ENCODE results near the gene TAPBP.

TAPBP gene

GRCh38 chr6:33295621-33296369 is 18.1 kb downstream of the TAPBP start:
- Histone ChIP-seq H3K14ac (ENCODE audit: low read length) (no peak overlapping the region), H3K18ac (ENCODE audit: low read length) (no peak overlapping the region), H4K91ac (ENCODE audit: low read depth, low read length, poor library complexity) (no peak overlapping the region), H3K4me1 (ENCODE audit: control insufficient read depth in 2 of 2, insufficient read depth in 1 of 2, low read depth in 1 of 2, low read length in 2 of 2) (peaks cover 5 to 6% of the 10 kb centered on the region in 2 donors), H3K23ac (ENCODE audit: low read depth, low read length, poor library complexity) (no peak overlapping the region), H2BK12ac (ENCODE audit: low read length) (no peak overlapping the region), H3K27ac (replicated peaks; ENCODE audit: low read length) (no peak overlapping the region), H3K36me3 (replicated peaks in 1 of 2; ENCODE audit: control insufficient read depth in 2 of 2, insufficient read depth in 2 of 2, low read length in 2 of 2) (peaks cover 20 to 60% of the 10 kb centered on the region in 2 donors), H3K9me3 (replicated peaks in 1 of 2; ENCODE audit: control insufficient read depth in 2 of 2, insufficient read depth in 1 of 2, low read depth in 1 of 2, low read length in 2 of 2) (no peaks in the 10 kb centered on the region), H2BK5ac (ENCODE audit: low read length) (no peak overlapping the region), H2BK15ac (ENCODE audit: low read length) (no peak overlapping the region), H3K79me1 (ENCODE audit: low read depth, low read length) (peaks cover 6% of the 10 kb centered on the region), H3K27me3 (ENCODE audit: control insufficient read depth in 3 of 3, insufficient read depth in 3 of 3, low read depth in 1 of 3, low read length in 3 of 3) (no peaks in the 10 kb centered on the region), H3K4me2 (ENCODE audit: insufficient read depth, low read length, poor library complexity, severe bottlenecking) (no peak overlapping the region), H3K4me3 (ENCODE audit: low read length in 2 of 2) (no peak overlapping the region), H3K4ac (ENCODE audit: low read length) (no peak overlapping the region), H4K8ac (ENCODE audit: low read depth, low read length) (no peak overlapping the region), H2AK5ac (ENCODE audit: low read depth, low read length) (no peak overlapping the region), H3K9ac (ENCODE audit: low read depth, low read length, poor library complexity) (no peak overlapping the region), H2AFZ (ENCODE audit: low read length) (no peak overlapping the region), H2BK120ac (ENCODE audit: low read depth, low read length) (no peak overlapping the region)
- WGBS, 2 donors (ENCODE audit: extremely low coverage in 2 of 2, insufficient read length in 2 of 2, insufficient replicate concordance in 1 of 2): no CpG with 5 or more reads among the region's 15 CpGs
- no peak for DNase-seq (ENCODE audit: low spot score)

- no peak for DNase-seq (ENCODE audit: low spot score)
- Histone ChIP-seq H3K9me3 (replicated peaks in 1 of 2; ENCODE audit: control insufficient read depth in 2 of 2, insufficient read depth in 1 of 2, low read depth in 1 of 2, low read length in 2 of 2) (no peaks in the 10 kb centered on the region), H2BK15ac (ENCODE audit: low read length) (no peak overlapping the region), H2BK120ac (ENCODE audit: low read depth, low read length) (no peak overlapping the region), H3K4me3 (ENCODE audit: low read length in 2 of 2) (no peak overlapping the region), H2BK12ac (ENCODE audit: low read length) (no peak overlapping the region), H2AFZ (ENCODE audit: low read length) (no peak overlapping the region), H3K27me3 (ENCODE audit: control insufficient read depth in 3 of 3, insufficient read depth in 3 of 3, low read depth in 1 of 3, low read length in 3 of 3) (no peaks in the 10 kb centered on the region), H3K9ac (ENCODE audit: low read depth, low read length, poor library complexity) (no peak overlapping the region), H3K4ac (ENCODE audit: low read length) (no peak overlapping the region), H3K79me1 (ENCODE audit: low read depth, low read length) (peaks cover 8% of the 10 kb centered on the region), H4K91ac (ENCODE audit: low read depth, low read length, poor library complexity) (peak overlapping the region; percentile 79), H3K18ac (ENCODE audit: low read length) (no peak overlapping the region), H2AK5ac (ENCODE audit: low read depth, low read length) (no peak overlapping the region), H3K14ac (ENCODE audit: low read length) (no peak overlapping the region), H3K36me3 (replicated peaks in 1 of 2; ENCODE audit: control insufficient read depth in 2 of 2, insufficient read depth in 2 of 2, low read length in 2 of 2) (peaks cover 20 to 65% of the 10 kb centered on the region in 2 donors), H4K8ac (ENCODE audit: low read depth, low read length) (no peak overlapping the region), H3K4me1 (ENCODE audit: control insufficient read depth in 2 of 2, insufficient read depth in 1 of 2, low read depth in 1 of 2, low read length in 2 of 2) (peaks cover 11 to 13% of the 10 kb centered on the region in 2 donors), H3K27ac (replicated peaks; ENCODE audit: low read length) (no peak overlapping the region), H3K23ac (ENCODE audit: low read depth, low read length, poor library complexity) (no peak overlapping the region), H3K4me2 (ENCODE audit: insufficient read depth, low read length, poor library complexity, severe bottlenecking) (no peak overlapping the region), H2BK5ac (ENCODE audit: low read length) (no peak overlapping the region)
- WGBS, 2 donors (ENCODE audit: extremely low coverage in 2 of 2, insufficient read length in 2 of 2, insufficient replicate concordance in 1 of 2): no CpG with 5 or more reads among the region's 10 CpGs
Measured at GRCh38 chr6:33294086-33294823, 19.6 kb downstream of the TAPBP start.

GRCh38 chr6:33292996-33293682 is 20.7 kb downstream of the TAPBP start:
- Histone ChIP-seq H3K9me3 (replicated peaks in 1 of 2; ENCODE audit: control insufficient read depth in 2 of 2, insufficient read depth in 1 of 2, low read depth in 1 of 2, low read length in 2 of 2) (no peaks in the 10 kb centered on the region), H3K4me3 (ENCODE audit: low read length in 2 of 2) (no peak overlapping the region), H3K4me2 (ENCODE audit: insufficient read depth, low read length, poor library complexity, severe bottlenecking) (no peak overlapping the region), H2BK12ac (ENCODE audit: low read length) (no peak overlapping the region), H2BK120ac (ENCODE audit: low read depth, low read length) (no peak overlapping the region), H3K4ac (ENCODE audit: low read length) (no peak overlapping the region), H3K27ac (replicated peaks; ENCODE audit: low read length) (no peak overlapping the region), H2BK15ac (ENCODE audit: low read length) (no peak overlapping the region), H2BK5ac (ENCODE audit: low read length) (no peak overlapping the region), H3K18ac (ENCODE audit: low read length) (no peak overlapping the region), H4K91ac (ENCODE audit: low read depth, low read length, poor library complexity) (no peak overlapping the region), H3K79me1 (ENCODE audit: low read depth, low read length) (peaks cover 8% of the 10 kb centered on the region), H3K4me1 (ENCODE audit: control insufficient read depth in 2 of 2, insufficient read depth in 1 of 2, low read depth in 1 of 2, low read length in 2 of 2) (peaks cover 14 to 16% of the 10 kb centered on the region in 2 donors), H3K36me3 (replicated peaks in 1 of 2; ENCODE audit: control insufficient read depth in 2 of 2, insufficient read depth in 2 of 2, low read length in 2 of 2) (peaks cover 20 to 65% of the 10 kb centered on the region in 2 donors), H3K9ac (ENCODE audit: low read depth, low read length, poor library complexity) (no peak overlapping the region), H3K23ac (ENCODE audit: low read depth, low read length, poor library complexity) (no peak overlapping the region), H4K8ac (ENCODE audit: low read depth, low read length) (no peak overlapping the region), H2AK5ac (ENCODE audit: low read depth, low read length) (no peak overlapping the region), H3K27me3 (ENCODE audit: control insufficient read depth in 3 of 3, insufficient read depth in 3 of 3, low read depth in 1 of 3, low read length in 3 of 3) (no peaks in the 10 kb centered on the region), H2AFZ (ENCODE audit: low read length) (no peak overlapping the region), H3K14ac (ENCODE audit: low read length) (no peak overlapping the region)
- WGBS, 2 donors (ENCODE audit: extremely low coverage in 2 of 2, insufficient read length in 2 of 2, insufficient replicate concordance in 1 of 2): no CpG with 5 or more reads among the region's 16 CpGs
- no peak for DNase-seq (ENCODE audit: low spot score)

DNA sequence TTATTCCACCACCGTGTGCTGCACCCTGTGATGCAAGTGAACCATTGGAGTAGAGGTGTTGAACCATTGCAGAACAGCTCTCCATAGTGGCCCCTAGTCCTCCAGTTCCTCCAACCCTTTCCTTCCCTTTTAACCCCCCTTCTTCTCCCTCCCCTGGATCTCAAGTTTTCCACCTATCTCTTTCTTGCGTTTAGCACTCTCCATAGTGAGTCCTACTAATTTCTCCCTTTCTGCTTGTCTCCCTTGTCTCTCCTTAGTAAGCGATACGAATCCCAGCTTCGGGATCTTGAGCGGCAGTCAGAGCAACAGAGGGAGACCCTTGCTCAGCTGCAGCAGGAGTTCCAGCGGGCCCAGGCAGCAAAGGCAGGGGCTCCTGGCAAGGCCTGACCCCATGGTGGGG is 23.4 kb downstream of the TAPBP start:
- H3K14ac ChIP-seq (ENCODE audit: low read length): no peak overlapping the region
- no peak overlapping the region for H3K23ac ChIP-seq (ENCODE audit: low read depth, low read length, poor library complexity)
- no peak overlapping the region for H2BK12ac ChIP-seq (ENCODE audit: low read length)
- H3K9ac ChIP-seq (ENCODE audit: low read depth, low read length, poor library complexity): no peak overlapping the region
- no peak overlapping the region for H2BK120ac ChIP-seq (ENCODE audit: low read depth, low read length)
- peak overlapping the region in 1 of 2 donors; percentile 83 for H3K4me3 ChIP-seq (ENCODE audit: low read length in 2 of 2)
- peak overlapping the region; percentile 95 for H3K4me2 ChIP-seq (ENCODE audit: insufficient read depth, low read length, poor library complexity, severe bottlenecking)
- no peak overlapping the region for H2BK15ac ChIP-seq (ENCODE audit: low read length)
- no CpG with 5 or more reads among the region's 7 CpGs for WGBS, 2 donors (ENCODE audit: extremely low coverage in 2 of 2, insufficient read length in 2 of 2, insufficient replicate concordance in 1 of 2)
- H3K27ac ChIP-seq (replicated peaks; ENCODE audit: low read length): no peak overlapping the region
- H3K4me1 ChIP-seq (ENCODE audit: control insufficient read depth in 2 of 2, insufficient read depth in 1 of 2, low read depth in 1 of 2, low read length in 2 of 2): peaks cover 9 to 13% of the 10 kb centered on the region in 2 donors
- no peak overlapping the region for H2AFZ ChIP-seq (ENCODE audit: low read length)
- no peak overlapping the region for H2AK5ac ChIP-seq (ENCODE audit: low read depth, low read length)
- no peak overlapping the region for H3K18ac ChIP-seq (ENCODE audit: low read length)
- no peaks in the 10 kb centered on the region for H3K27me3 ChIP-seq (ENCODE audit: control insufficient read depth in 3 of 3, insufficient read depth in 3 of 3, low read depth in 1 of 3, low read length in 3 of 3)
- no peak overlapping the region for H3K4ac ChIP-seq (ENCODE audit: low read length)
- H3K9me3 ChIP-seq (replicated peaks in 1 of 2; ENCODE audit: control insufficient read depth in 2 of 2, insufficient read depth in 1 of 2, low read depth in 1 of 2, low read length in 2 of 2): no peaks in the 10 kb centered on the region
- H3K36me3 ChIP-seq (replicated peaks in 1 of 2; ENCODE audit: control insufficient read depth in 2 of 2, insufficient read depth in 2 of 2, low read length in 2 of 2): peaks cover 29 to 72% of the 10 kb centered on the region in 2 donors
- DNase-seq (ENCODE audit: low spot score): no peak
- peaks cover 5% of the 10 kb centered on the region for H3K79me1 ChIP-seq (ENCODE audit: low read depth, low read length)
- no peak overlapping the region for H2BK5ac ChIP-seq (ENCODE audit: low read length)
- H4K91ac ChIP-seq (ENCODE audit: low read depth, low read length, poor library complexity): no peak overlapping the region
- H4K8ac ChIP-seq (ENCODE audit: low read depth, low read length): no peak overlapping the region

Data from neuronal stem cell (in vitro differentiated cells).